ENCODE results near the gene PXDN.

The PXDN gene

GRCh38 chr2:1607236-1607920 is 136.9 kb downstream of the PXDN start:
- no peak overlapping the region for H3K27ac ChIP-seq (ENCODE audit: extremely low read depth, low read depth, low read length)
- CTCF ChIA-PET = no interaction called here

More at GRCh38 chr2:1607236-1607920, 136.9 kb downstream of the PXDN start:
- TF ChIP-seq KLF17 (tag by site-specific recombination; IDR thresholded peaks at IDR 0.05) (no peak), ZNF266 (tag by site-specific recombination; IDR thresholded peaks at IDR 0.05; ENCODE audit: low read depth) (no peak), ZNF274 (IDR thresholded peaks at IDR 0.05; ENCODE audit: low read length) (no peak), ZNF274 (tag by site-specific recombination; IDR thresholded peaks at IDR 0.05; ENCODE audit: borderline replicate concordance) (no peak), ZNF16 (tag by site-specific recombination; IDR thresholded peaks at IDR 0.05; ENCODE audit: low read depth) (no peak), HOXD13 (CRISPR knock-in tag; IDR thresholded peaks at IDR 0.05; ENCODE audit: borderline replicate concordance) (no peak), SP2 (tag by site-specific recombination; IDR thresholded peaks at IDR 0.05) (no peak), ZNF555 (tag by site-specific recombination; conservative IDR thresholded peaks at IDR 0.05) (no peak), ZNF785 (tag by site-specific recombination; IDR thresholded peaks at IDR 0.05) (no peak), ZNF76 (tag by site-specific recombination; IDR thresholded peaks at IDR 0.05; ENCODE audit: borderline replicate concordance, low read depth) (no peak), ZNF426 (tag by site-specific recombination; IDR thresholded peaks at IDR 0.05) (no peak), ZNF391 (tag by site-specific recombination; IDR thresholded peaks at IDR 0.05; ENCODE audit: borderline replicate concordance, low read depth) (no peak), ZNF350 (tag by site-specific recombination; IDR thresholded peaks at IDR 0.05) (no peak), SP3 (tag by site-specific recombination; IDR thresholded peaks at IDR 0.05) (no peak), SCRT2 (tag by site-specific recombination; IDR thresholded peaks at IDR 0.05) (no peak), SALL2 (tag by site-specific recombination; IDR thresholded peaks at IDR 0.05; ENCODE audit: borderline replicate concordance) (no peak), REST (tag by site-specific recombination; IDR thresholded peaks at IDR 0.05) (no peak), PATZ1 (tag by site-specific recombination; IDR thresholded peaks at IDR 0.05) (no peak), PRDM6 (tag by site-specific recombination; IDR thresholded peaks at IDR 0.05) (no peak), ZNF626 (tag by site-specific recombination; IDR thresholded peaks at IDR 0.05) (no peak), ZNF670 (tag by site-specific recombination; IDR thresholded peaks at IDR 0.05; ENCODE audit: low read depth) (no peak)
- POLR2A ChIA-PET = no interaction called here
- Histone ChIP-seq H3K36me3 (ENCODE audit: control insufficient read depth in 2 of 2, insufficient read depth in 1 of 2, low read length in 2 of 2) (no peaks in the 10 kb centered on the region), H3K4me1 (ENCODE audit: control insufficient read depth, insufficient read depth, low read length) (no peaks in the 10 kb centered on the region), H3K9me3 (ENCODE audit: control insufficient read depth, insufficient read depth, low read depth, low read length) (no peaks in the 10 kb centered on the region), H3K4me3 (ENCODE audit: low read depth, low read length) (no peak overlapping the region)

Data from HEK293 (cell line).